Measurements from ENCODE around the gene GPR152. TPM values are rescaled to one million over a fixed set of nuclear protein-coding genes. Genes with fewer than 3 reads are reported as not detected.
"Not testable (repeated sequence)": the region's sequence is repeated elsewhere in the genome, so short reads cannot be mapped to it uniquely, and the experiment has no call there.

GPR152 gene
- total RNA-seq, 2 experiments from 2014 or later = not detected

DNA sequence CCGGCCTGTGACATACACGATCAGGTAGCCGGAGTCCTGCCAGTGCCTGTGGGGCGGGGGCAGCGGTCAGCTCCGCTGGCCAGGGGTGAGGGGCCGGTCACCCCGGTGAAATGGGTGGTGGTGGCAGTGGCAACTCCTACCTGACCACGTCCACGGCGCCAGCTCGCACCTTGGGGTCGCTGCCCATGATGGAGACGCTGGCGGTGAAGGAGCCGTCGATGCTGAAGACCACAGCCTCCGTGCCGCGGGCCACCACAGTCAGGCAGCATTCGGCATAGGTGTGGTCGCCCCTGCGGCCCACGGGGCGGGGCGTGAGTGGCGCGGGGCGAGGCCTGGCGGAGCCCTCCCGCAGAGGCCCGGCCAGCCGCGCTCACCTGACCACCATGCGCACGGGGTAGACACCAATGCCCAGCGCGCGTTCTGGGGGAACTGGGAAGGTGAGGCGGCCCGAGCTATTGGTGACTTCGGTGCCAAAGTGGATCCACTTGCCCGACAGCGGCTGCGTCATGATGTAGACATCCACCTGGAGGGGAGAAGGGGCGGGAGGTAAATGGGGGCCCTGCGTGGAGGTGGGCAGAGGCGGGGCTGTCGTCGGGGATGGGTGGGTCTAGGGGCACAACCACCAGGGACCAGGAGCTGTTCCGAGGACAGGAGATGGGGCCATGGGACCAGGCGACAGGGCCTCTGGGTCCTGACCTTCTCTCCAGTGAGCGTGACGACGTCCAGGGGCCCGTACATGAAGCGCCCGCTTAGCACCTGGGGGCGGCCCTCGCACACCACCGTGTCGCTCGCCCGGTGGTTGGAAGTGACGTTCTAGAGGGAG, 41.2 kb upstream of the GPR152 start:
- POLR2A ChIA-PET = interaction anchor here (4.8 kb wide), 1 partner anchor 56 kb away, joined by 28 read pairs; the partner anchor contains the start of gene PTPRCAP
- no peak for DNase-seq
- Mint-ChIP-seq H3K27ac (no peak overlapping the region), H3K4me3 (no peak overlapping the region), H3K9me3 (no peaks in the 10 kb centered on the region), H3K4me1 (peaks cover 5% of the 10 kb centered on the region), H3K27me3 (no peaks in the 10 kb centered on the region), H3K36me3 (peaks cover 6% of the 10 kb centered on the region)
- ATAC-seq (ENCODE audit: low read depth) = no peak

DNA sequence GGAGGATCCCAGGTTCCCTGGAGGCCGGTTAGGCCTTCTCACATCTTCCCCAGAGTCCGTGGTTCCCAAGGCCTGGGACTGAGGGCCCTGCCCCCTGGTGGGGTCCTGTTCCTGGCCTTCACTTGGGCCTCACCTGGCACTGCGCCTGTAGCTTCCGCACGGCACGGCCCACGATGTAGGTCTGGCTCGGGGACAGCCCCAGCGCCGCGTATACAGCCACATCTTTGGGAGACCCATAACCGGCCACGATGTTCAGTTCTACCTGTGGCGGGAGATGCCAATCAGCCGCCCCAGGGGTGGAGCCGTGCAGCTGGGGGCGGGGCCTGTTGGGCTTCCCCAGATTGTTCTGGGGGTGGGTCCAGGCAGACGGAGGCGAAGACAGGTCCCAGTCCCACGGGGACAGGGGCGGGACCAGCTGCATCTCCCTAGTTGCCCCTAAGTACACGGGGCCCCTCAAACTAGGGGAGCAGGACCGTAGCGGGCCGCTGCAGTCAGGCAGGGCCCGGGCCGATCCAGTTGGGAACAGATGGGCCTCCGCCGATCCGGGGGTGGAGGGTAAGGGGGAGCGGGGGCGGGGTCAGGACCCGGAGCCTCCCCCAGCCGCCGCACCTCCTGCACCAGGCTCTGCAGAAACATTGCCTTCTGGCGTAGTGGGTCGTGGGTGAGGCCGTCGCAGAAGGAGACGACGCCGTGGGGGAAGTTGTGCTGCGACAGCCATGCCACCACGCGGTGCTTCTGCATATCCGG, 40.4 kb upstream of the GPR152 start:
- no peak for DNase-seq
- Mint-ChIP-seq H3K4me3 (no peak overlapping the region), H3K4me1 (peaks cover 11% of the 10 kb centered on the region), H3K27me3 (no peaks in the 10 kb centered on the region), H3K9me3 (no peaks in the 10 kb centered on the region), H3K36me3 (peaks cover 12% of the 10 kb centered on the region), H3K27ac (no peak overlapping the region)
- POLR2A ChIA-PET = interaction anchor here (1.0 to 4.8 kb wide), 5 partner anchors 10 to 140 kb away, joined by 3 to 28 read pairs (median 3); partner anchors contain the start of genes AIP, CORO1B, PITPNM1 and POLD4
- no peak for ATAC-seq (ENCODE audit: low read depth)

DNA sequence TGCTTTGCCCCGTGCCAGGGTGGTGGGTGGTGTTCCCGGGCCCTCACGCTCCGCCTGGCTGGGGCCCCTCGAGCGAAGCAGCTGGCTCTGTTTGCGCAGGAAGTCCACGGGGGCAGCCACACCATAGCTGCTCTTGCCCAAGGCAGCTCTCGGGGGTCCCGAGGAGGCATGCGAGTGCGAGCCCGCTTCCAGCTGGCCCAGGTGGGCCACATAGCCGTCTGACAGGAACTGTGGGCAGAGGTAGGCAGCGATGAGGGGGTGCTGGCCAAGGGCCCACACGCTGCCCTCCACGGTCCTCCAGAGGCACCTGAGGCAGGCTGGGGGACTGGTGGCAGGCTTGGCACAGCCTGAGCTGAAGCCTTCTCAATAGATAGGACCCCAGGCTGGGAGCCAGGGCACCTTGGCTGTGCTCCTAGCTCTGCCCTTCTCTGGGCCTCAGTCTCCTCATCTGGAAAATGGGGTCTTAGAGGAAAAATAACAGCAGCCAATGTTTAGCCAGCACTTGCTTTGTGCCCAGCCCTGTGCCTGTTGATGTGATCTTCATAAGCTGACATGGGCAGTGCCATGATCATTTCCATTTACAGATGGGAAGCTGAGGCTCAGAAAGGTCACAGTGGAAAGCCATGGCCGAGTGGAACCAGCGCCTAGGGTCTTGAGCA, 39.7 kb upstream of the GPR152 start:
- Mint-ChIP-seq H3K27ac (no peak overlapping the region), H3K27me3 (no peaks in the 10 kb centered on the region), H3K9me3 (no peaks in the 10 kb centered on the region), H3K4me3 (no peak overlapping the region), H3K4me1 (peaks cover 16% of the 10 kb centered on the region), H3K36me3 (peaks cover 20% of the 10 kb centered on the region)
- ATAC-seq (ENCODE audit: low read depth) = no peak
- POLR2A ChIA-PET = interaction anchor here (0.5 to 4.8 kb wide), 7 partner anchors 9 to 139 kb away, joined by 3 to 28 read pairs (median 3); partner anchors contain the start of genes AIP, CORO1B, PITPNM1 and POLD4
- no peak for DNase-seq

DNA sequence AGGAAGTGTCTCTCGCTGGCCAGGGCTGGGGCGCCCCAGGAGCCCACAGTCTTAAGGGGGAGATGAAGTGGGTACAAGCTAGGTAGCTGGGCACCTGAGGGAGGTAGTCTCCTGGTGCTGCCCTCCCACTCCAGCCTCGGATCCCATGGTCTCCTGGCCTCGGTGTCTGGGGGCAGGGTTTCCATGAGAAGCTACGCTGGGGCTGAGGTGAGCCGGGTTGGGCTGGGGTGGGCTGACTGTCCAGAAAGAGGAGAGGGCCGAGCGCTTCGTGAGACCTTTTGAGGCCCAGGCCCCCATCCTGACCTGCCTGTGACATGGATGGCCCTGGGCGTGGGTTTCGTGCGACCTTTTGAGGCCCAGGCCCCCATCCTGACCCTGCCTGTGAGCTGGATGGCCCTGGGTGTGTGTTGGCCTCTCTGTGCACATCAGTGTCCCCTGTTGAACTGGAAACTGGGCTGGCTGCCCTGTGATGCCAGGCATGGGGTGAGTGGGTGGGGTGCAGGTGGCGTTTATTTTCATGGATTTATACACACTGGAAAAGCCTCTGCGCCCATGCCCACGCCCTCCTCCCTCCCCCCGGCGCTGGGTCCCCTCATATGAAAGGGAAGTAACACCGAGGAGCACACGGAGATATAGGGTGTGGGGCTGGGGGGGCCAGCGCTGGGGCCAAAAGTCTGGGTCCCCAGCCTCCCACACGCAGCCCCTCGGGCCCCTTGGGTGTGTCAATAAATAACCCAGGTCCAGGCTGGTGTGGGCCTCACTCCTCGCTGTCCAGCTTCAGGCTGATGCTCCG, 38.9 kb upstream of the GPR152 start:
- Mint-ChIP-seq H3K27ac (no peak overlapping the region), H3K36me3 (peaks cover 21% of the 10 kb centered on the region), H3K4me3 (no peak overlapping the region), H3K27me3 (no peaks in the 10 kb centered on the region), H3K9me3 (no peaks in the 10 kb centered on the region), H3K4me1 (peaks cover 22% of the 10 kb centered on the region)
- POLR2A ChIA-PET = interaction anchor here (0.5 to 4.8 kb wide), 5 partner anchors 13 to 101 kb away, joined by 3 to 28 read pairs (median 4); partner anchors contain the start of genes PITPNM1 and PTPRCAP
- ATAC-seq (ENCODE audit: low read depth) (no peak), DNase-seq (no peak)

DNA sequence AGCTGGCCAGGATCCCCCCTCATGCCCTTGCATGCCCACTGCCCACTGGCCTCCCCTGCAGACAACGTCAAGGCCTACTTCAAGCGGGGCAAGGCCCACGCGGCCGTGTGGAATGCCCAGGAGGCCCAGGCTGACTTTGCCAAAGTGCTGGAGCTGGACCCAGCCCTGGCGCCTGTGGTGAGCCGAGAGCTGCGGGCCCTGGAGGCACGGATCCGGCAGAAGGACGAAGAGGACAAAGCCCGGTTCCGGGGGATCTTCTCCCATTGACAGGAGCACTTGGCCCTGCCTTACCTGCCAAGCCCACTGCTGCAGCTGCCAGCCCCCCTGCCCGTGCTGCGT, 38.2 kb upstream of the GPR152 start:
- Mint-ChIP-seq H3K4me3 (no peak overlapping the region), H3K36me3 (peaks cover 22% of the 10 kb centered on the region), H3K9me3 (no peaks in the 10 kb centered on the region), H3K4me1 (peaks cover 30% of the 10 kb centered on the region), H3K27ac (no peak overlapping the region), H3K27me3 (no peaks in the 10 kb centered on the region)
- no peak for DNase-seq
- no peak for ATAC-seq (ENCODE audit: low read depth)
- POLR2A ChIA-PET = interaction anchor here (0.6 to 4.8 kb wide), 3 partner anchors 14 to 53 kb away, joined by 3 to 28 read pairs (median 9); partner anchors contain the start of genes PITPNM1 and PTPRCAP

DNA sequence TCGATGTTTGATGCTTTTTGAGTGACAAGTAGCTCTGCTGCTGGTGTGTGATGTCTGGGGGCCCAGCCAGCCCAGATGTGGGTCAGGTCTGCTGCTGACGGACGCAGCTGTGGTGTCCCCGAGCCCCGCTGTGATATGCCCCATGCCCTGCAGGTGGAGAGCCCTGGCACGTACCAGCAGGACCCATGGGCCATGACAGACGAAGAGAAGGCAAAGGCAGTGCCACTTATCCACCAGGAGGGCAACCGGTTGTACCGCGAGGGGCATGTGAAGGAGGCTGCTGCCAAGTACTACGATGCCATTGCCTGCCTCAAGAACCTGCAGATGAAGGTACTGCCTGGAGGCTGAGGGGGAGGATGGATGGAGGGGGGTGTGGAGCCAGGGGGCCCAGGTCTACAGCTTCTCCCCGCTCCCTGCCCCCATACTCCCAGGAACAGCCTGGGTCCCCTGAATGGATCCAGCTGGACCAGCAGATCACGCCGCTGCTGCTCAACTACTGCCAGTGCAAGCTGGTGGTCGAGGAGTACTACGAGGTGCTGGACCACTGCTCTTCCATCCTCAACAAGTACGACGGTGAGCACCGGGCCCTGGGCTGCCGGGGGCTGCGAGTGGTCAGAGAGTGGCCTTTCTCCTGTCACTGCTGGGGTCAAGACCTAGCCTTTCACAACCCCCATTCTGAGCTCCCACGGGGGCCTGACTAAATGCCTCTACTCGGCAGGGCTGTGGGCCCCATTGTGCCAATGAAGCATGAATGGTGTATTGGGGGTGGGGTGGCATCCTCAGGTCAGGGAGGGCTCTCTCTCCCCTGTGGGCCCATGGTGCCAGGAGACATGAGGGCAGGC, 37.6 kb upstream of the GPR152 start:
- H3K27me3 Mint-ChIP-seq = no peaks in the 10 kb centered on the region
- ATAC-seq (ENCODE audit: low read depth) = no peak
- POLR2A ChIA-PET = interaction anchor here (4.8 kb wide), 1 partner anchor 52 kb away, joined by 28 read pairs; the partner anchor contains the start of gene PTPRCAP
- H3K27ac Mint-ChIP-seq = no peak overlapping the region
- H3K4me1 Mint-ChIP-seq = peaks cover 32% of the 10 kb centered on the region
- peaks cover 22% of the 10 kb centered on the region for H3K36me3 Mint-ChIP-seq
- no peak overlapping the region for H3K4me3 Mint-ChIP-seq
- DNase-seq = no peak
- H3K9me3 Mint-ChIP-seq = no peaks in the 10 kb centered on the region

DNA sequence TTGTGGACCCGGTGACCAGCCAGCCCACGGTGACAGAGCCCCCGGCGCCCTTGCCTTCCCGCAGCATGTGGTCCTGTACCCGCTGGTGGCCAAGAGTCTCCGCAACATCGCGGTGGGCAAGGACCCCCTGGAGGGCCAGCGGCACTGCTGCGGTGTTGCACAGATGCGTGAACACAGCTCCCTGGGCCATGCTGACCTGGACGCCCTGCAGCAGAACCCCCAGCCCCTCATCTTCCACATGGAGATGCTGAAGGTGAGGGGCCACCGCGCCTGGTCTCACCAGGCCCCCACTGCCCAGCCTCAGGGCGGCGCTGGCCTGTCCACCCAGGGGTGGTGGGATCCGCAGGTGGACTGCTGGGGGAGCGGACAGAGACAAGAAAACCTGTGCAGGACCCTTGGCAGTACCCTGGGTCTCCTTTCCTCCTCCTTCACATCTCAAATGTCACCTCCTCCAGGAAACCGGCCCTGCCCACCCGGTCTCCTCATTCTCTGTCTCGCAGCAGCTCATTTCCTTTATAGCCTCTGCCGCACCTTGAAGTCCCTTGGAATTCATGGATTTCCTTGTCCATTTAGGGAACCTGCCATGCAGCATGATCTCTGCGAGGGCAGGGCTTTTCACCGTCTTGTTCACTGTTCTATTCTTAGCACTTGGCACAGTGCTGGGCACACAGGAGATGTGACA, 36.8 kb upstream of the GPR152 start:
- Mint-ChIP-seq H3K36me3 (peaks cover 22% of the 10 kb centered on the region), H3K27me3 (no peaks in the 10 kb centered on the region), H3K4me3 (no peak overlapping the region), H3K4me1 (peaks cover 39% of the 10 kb centered on the region), H3K9me3 (no peaks in the 10 kb centered on the region), H3K27ac (no peak overlapping the region)
- POLR2A ChIA-PET = interaction anchor here (4.8 kb wide), 1 partner anchor 52 kb away, joined by 28 read pairs; the partner anchor contains the start of gene PTPRCAP
- ATAC-seq (ENCODE audit: low read depth) = no peak
- DNase-seq = no peak

DNA sequence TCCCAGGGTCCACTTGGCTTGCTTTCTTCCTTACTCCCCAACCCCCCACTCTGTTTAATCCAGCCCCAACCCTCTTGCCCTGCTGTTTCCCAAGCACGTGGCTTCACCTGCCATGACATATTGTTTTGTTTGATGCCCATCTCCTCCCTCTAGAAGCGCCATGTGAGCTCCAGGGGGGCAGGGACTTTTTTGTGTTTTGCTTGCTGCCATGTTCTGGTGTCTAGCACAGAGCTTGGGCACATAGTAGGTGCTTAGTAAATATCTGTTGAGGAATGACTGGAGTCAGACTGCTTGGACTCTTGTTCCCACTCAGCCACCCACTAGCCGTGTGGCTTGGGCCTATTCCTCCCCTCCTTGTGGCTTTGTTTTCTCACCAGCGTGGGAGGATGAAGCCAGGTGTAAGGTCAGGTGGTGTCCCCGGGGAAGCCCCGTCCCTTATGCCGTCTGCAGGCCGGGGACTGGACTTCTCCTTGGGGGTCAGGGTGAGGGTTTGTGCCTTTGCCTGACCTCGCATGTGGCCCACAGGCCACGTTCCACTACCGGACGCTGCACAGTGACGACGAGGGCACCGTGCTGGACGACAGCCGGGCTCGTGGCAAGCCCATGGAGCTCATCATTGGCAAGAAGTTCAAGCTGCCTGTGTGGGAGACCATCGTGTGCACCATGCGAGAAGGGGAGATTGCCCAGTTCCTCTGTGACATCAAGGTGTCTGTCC, 34.1 kb upstream of the GPR152 start:
- H3K27ac Mint-ChIP-seq = peak overlapping the region; percentile 95

DNA sequence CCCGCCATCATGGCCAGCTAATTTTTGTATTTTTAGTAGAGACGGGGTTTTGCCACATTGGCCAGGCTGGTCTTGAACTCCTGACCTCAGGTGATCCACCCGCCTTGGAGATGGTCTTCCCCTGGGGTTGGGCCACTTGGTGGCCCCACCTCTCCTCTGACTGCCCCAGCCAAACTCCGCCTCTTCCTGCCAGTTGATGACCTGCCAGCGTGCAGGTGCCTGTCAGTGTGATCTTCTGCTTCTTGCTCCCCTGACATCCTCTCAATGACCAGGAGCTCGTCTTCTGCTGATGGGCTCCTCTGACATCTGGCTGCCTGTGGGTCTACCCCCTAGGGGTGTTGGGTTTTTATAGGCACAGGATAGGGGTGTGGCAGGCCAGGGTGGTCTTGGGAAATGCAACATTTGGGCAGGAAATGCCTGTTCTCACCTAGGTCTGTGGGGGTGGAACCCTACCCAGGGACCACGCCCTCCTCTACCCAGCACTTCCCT, 33.4 kb upstream of the GPR152 start:
- DNase-seq (peak; percentile 75), ATAC-seq (ENCODE audit: low read depth) (peak; percentile 5)
- peaks cover 57% of the 10 kb centered on the region for H3K4me1 Mint-ChIP-seq
- peak overlapping the region; percentile 93 for H3K4me3 Mint-ChIP-seq
- H3K27me3 Mint-ChIP-seq, H3K9me3 Mint-ChIP-seq: not testable (repeated sequence)
- peak overlapping the region; percentile 95 for H3K27ac Mint-ChIP-seq
- POLR2A ChIA-PET = interaction anchor here (0.5 to 5.5 kb wide), 16 partner anchors 9 to 1595 kb away, joined by 3 to 94 read pairs (median 4); partner anchors contain the start of genes CCDC85B, PITPNM1, PPP1CA and PTPRCAP
- H3K36me3 Mint-ChIP-seq = peaks cover 25% of the 10 kb centered on the region

More for the DNA sequence above, 34.1 kb upstream of the GPR152 start:
- Mint-ChIP-seq H3K9me3 (no peaks in the 10 kb centered on the region), H3K4me1 (peaks cover 57% of the 10 kb centered on the region), H3K36me3 (peaks cover 25% of the 10 kb centered on the region), H3K4me3 (peak overlapping the region; percentile 93), H3K27me3 (no peaks in the 10 kb centered on the region)
- ATAC-seq (ENCODE audit: low read depth) = no peak
- POLR2A ChIA-PET = interaction anchor here (0.7 to 5.5 kb wide), 12 partner anchors 10 to 95 kb away, joined by 3 to 94 read pairs (median 16); partner anchors contain the start of genes PITPNM1, PPP1CA, PTPRCAP and RAD9A
- DNase-seq = no peak

DNA sequence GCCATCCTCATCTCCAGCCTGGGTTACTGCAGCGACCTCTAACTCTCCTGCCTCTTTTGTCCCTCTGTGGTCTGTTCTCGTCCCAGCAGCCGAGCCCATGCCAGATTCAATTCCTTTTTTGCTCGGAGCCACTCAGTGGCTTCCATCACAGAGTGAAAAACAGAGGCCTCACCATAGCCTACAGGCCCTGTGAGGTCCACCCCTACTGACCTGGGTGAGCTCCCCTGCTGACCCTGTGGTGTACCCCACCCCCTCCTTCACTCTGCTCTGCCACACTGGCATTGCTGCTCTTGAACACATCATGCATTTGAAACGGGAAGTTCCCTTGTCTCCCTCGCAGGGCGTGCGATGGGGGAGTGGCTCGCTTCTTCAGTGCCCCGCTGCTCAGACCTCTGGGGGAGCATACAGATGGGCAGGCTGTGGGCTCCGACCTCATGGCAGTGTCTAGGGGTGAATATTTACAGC, 32.4 kb upstream of the GPR152 start:
- DNase-seq (peak; percentile 69), ATAC-seq (ENCODE audit: low read depth) (peak; percentile 6)
- Mint-ChIP-seq H3K9me3 (no peaks in the 10 kb centered on the region), H3K4me3 (peak overlapping the region; percentile 93), H3K36me3 (peaks cover 25% of the 10 kb centered on the region), H3K27ac (peak overlapping the region; percentile 100), H3K27me3 (no peaks in the 10 kb centered on the region), H3K4me1 (peaks cover 57% of the 10 kb centered on the region)
- POLR2A ChIA-PET = interaction anchor here (0.5 to 5.5 kb wide), 16 partner anchors 16 to 1594 kb away, joined by 3 to 94 read pairs (median 5); partner anchors contain the start of genes CCDC85B, PITPNM1, PPP1CA and PTPRCAP
